Trophoblast cell (in vitro differentiated cells and primary cell): ENCODE measurements around the gene STX2.

ENCODE experiments used
- DNase-seq, 2 donors: peaks; one replicate each; pipeline ENCODE4 v3.0.0-alpha.2; 2016
- H2AFZ ChIP-seq: 2 replicates; pipeline ENCODE4 v1.6.1; 2013; ENCODE audit warnings: low read length, moderate library complexity, mild to moderate bottlenecking; ENCODE audit not compliant: insufficient read depth, poor library complexity
- H2AK5ac ChIP-seq: 2 replicates; pipeline ENCODE4 v1.6.1; 2013; ENCODE audit warnings: mild to moderate bottlenecking, low read length
- H2BK120ac ChIP-seq: 2 replicates; pipeline ENCODE4 v1.6.1; 2013; ENCODE audit warnings: low read length, mild to moderate bottlenecking, moderate library complexity; ENCODE audit not compliant: insufficient read depth, poor library complexity
- H2BK12ac ChIP-seq: 2 replicates; pipeline ENCODE4 v1.6.1; 2013; ENCODE audit warnings: mild to moderate bottlenecking, low read length, moderate library complexity
- H2BK5ac ChIP-seq: 2 replicates; pipeline ENCODE4 v1.6.1; 2013; ENCODE audit warnings: low read length, low read depth, moderate library complexity, mild to moderate bottlenecking; ENCODE audit not compliant: poor library complexity
- H3K14ac ChIP-seq: 2 replicates; pipeline ENCODE4 v1.6.1; 2013; ENCODE audit warnings: mild to moderate bottlenecking, low read length
- H3K18ac ChIP-seq: 2 replicates; pipeline ENCODE4 v1.6.1; 2013; ENCODE audit warnings: mild to moderate bottlenecking, low read length
- H3K23ac ChIP-seq: 2 replicates; pipeline ENCODE4 v1.6.1; 2013; ENCODE audit warnings: low read length
- H3K27ac ChIP-seq: 2 replicates; pipeline ENCODE4 v1.5.1; 2013; ENCODE audit warnings: low read depth, mild to moderate bottlenecking, inconsistent platforms, low read length, moderate library complexity
- H3K27me3 ChIP-seq: 2 replicates; pipeline ENCODE4 v1.6.1; 2013; ENCODE audit warnings: inconsistent platforms, mild to moderate bottlenecking, low read length, moderate library complexity; ENCODE audit not compliant: insufficient read depth
- H3K36me3 ChIP-seq, 2 experiments: 1 replicate in 1 of 2; 2 replicates in 1 of 2; pipeline ENCODE4 v1.6.1; 2013; ENCODE audit warnings: low read length in 2 of 2, mild to moderate bottlenecking in 2 of 2, moderate library complexity in 1 of 2; ENCODE audit not compliant: insufficient read depth in 2 of 2, control insufficient read depth in 1 of 2
- H3K4ac ChIP-seq: 2 replicates; pipeline ENCODE4 v1.6.1; 2013; ENCODE audit warnings: low read depth, mild to moderate bottlenecking, low read length, moderate library complexity
- H3K4me1 ChIP-seq, 2 experiments: 1 replicate in 1 of 2; 2 replicates in 1 of 2; pipeline ENCODE4 v1.6.1; 2013; ENCODE audit warnings: low read length in 2 of 2, mild to moderate bottlenecking in 2 of 2, moderate library complexity in 1 of 2; ENCODE audit not compliant: insufficient read depth in 2 of 2, control insufficient read depth in 1 of 2
- H3K4me2 ChIP-seq: 2 replicates; pipeline ENCODE4 v1.6.1; 2013; ENCODE audit warnings: inconsistent platforms, mild to moderate bottlenecking, low read length, moderate library complexity
- H3K4me3 ChIP-seq: 2 replicates; pipeline ENCODE4 v1.5.1; 2013; ENCODE audit warnings: mild to moderate bottlenecking, low read depth, low read length, inconsistent platforms
- H3K79me1 ChIP-seq: one replicate; pipeline ENCODE4 v1.6.1; 2013; ENCODE audit warnings: low read length
- H3K79me2 ChIP-seq: 2 replicates; pipeline ENCODE4 v1.6.1; 2013; ENCODE audit warnings: low read length, mild to moderate bottlenecking; ENCODE audit not compliant: control insufficient read depth, insufficient read depth, poor library complexity
- H3K9ac ChIP-seq: 2 replicates; pipeline ENCODE4 v1.6.1; 2013; ENCODE audit warnings: mild to moderate bottlenecking, low read length
- H3K9me3 ChIP-seq: 2 replicates; pipeline ENCODE4 v1.6.1; 2013; ENCODE audit warnings: low read depth, mild to moderate bottlenecking, control low read depth, inconsistent platforms, low read length; ENCODE audit not compliant: insufficient read depth
- H4K12ac ChIP-seq: 2 replicates; pipeline ENCODE4 v1.6.1; 2013; ENCODE audit warnings: low read depth, mild to moderate bottlenecking, low read length, moderate library complexity
- H4K8ac ChIP-seq: 2 replicates; pipeline ENCODE4 v1.6.1; 2013; ENCODE audit warnings: low read depth, mild to moderate bottlenecking, low read length, moderate library complexity
- H4K91ac ChIP-seq: one replicate; pipeline ENCODE4 v1.6.1; 2013; ENCODE audit warnings: low read depth, mild to moderate bottlenecking, low read length, moderate library complexity
- WGBS: extraction: QIAGEN DNeasy Blood & Tissue Kit; methylation state at CpG from one replicate; pipeline ENCODE4 v1.1.7; 2013; ENCODE audit warnings: missing lambda C conversion rate; ENCODE audit not compliant: insufficient read length, insufficient coverage; ENCODE audit errors: extremely low coverage; 5-methylcytosine and 5-hydroxymethylcytosine counted together

Gene STX2

DNA sequence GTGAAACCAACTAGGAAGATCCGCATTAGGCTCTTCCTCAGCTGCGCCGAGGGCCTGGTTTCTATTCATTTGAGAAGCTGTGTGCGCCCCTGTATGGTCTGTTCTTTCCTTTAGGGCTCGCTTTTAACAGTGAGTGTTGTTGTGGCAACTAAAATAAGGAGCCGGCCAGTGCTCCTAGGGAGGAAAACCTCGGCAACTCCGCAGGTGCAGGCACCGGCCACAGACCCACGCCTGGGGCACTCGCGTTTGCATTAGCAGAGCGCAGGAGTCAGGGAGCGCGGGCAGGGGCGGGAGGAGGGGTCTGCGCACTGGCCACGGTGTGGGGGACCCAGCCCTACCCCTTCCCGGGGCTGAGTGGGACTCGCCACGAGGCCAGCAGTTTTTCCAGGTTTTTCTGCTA is 50.5 kb downstream of the STX2 start:
- Histone ChIP-seq H2BK12ac (no peak overlapping the region), H2BK120ac (peak overlapping the region; percentile 24), H3K36me3 (peaks cover 7 to 8% of the 10 kb centered on the region in 2 experiments), H3K23ac (no peak overlapping the region), H4K8ac (no peak overlapping the region), H3K4me2 (peak overlapping the region; percentile 54), H2BK5ac (no peak overlapping the region), H4K12ac (no peak overlapping the region), H3K27ac (peak overlapping the region; percentile 48), H3K79me1 (peaks cover 2% of the 10 kb centered on the region), H3K4me1 (peaks cover 17% of the 10 kb centered on the region in 2 experiments), H3K18ac (no peak overlapping the region), H2AK5ac (no peak overlapping the region), H3K9ac (no peak overlapping the region), H3K79me2 (no peaks in the 10 kb centered on the region), H3K4ac (no peak overlapping the region), H2AFZ (no peak overlapping the region), H3K9me3 (no peaks in the 10 kb centered on the region), H3K14ac (no peak overlapping the region), H4K91ac (no peak overlapping the region), H3K27me3 (no peaks in the 10 kb centered on the region), H3K4me3 (peak overlapping the region; percentile 39)
- DNase-seq = no peak
- no CpG with 5 or more reads among the region's 21 CpGs for WGBS

GRCh38 chr12:130787445-130788410 is 51.3 kb downstream of the STX2 start:
- Histone ChIP-seq H3K27ac (peak overlapping the region; percentile 52), H3K4ac (no peak overlapping the region), H3K9ac (no peak overlapping the region), H2BK120ac (no peak overlapping the region), H3K18ac (peak overlapping the region; percentile 37), H3K79me2 (no peaks in the 10 kb centered on the region), H3K23ac (no peak overlapping the region), H3K9me3 (no peaks in the 10 kb centered on the region), H2AFZ (no peak overlapping the region), H2AK5ac (no peak overlapping the region), H2BK5ac (no peak overlapping the region), H3K4me3 (no peak overlapping the region), H3K79me1 (peaks cover 2% of the 10 kb centered on the region), H3K36me3 (peaks cover 2 to 4% of the 10 kb centered on the region in 2 experiments), H4K8ac (peak overlapping the region; percentile 36), H2BK12ac (peak overlapping the region; percentile 37), H3K4me2 (peak overlapping the region; percentile 54), H4K91ac (peak overlapping the region; percentile 50), H4K12ac (no peak overlapping the region), H3K14ac (peak overlapping the region; percentile 9), H3K27me3 (no peaks in the 10 kb centered on the region), H3K4me1 (peaks cover 17% of the 10 kb centered on the region in 2 experiments)
- no CpG with 5 or more reads among the region's 35 CpGs for WGBS
- DNase-seq = no peak

DNA sequence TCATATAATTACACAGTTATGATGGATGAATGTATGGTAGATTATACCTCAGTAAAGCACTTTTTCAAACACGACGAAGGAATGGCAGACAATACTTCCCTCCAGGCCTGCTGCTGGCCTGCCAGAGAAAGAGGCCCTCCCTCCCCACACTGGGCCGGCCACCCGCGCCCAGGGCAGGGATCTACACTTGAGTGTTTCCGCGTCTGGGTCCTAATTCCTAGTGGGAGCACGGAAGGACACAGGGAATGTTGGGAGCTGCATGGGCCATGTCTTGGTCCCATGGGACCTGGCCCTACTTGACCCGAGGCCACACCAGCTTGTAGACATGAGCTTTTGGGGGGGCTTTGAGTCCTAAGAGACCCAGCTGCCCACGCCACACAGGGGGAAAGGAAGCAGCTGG is 52.0 kb downstream of the STX2 start:
- Histone ChIP-seq H4K12ac (no peak overlapping the region), H2BK120ac (no peak overlapping the region), H3K4ac (no peak overlapping the region), H3K27me3 (no peaks in the 10 kb centered on the region), H2AFZ (no peak overlapping the region), H4K8ac (peak overlapping the region; percentile 36), H4K91ac (peak overlapping the region; percentile 50), H3K9me3 (no peaks in the 10 kb centered on the region), H3K27ac (peak overlapping the region; percentile 29), H3K23ac (no peak overlapping the region), H3K79me1 (peaks cover 2% of the 10 kb centered on the region), H3K4me1 (peaks cover 17% of the 10 kb centered on the region in 2 experiments), H3K14ac (no peak overlapping the region), H3K4me3 (no peak overlapping the region), H3K18ac (peak overlapping the region; percentile 37), H3K79me2 (no peaks in the 10 kb centered on the region), H3K4me2 (no peak overlapping the region), H2BK12ac (peak overlapping the region; percentile 37), H2BK5ac (no peak overlapping the region), H3K36me3 (peaks cover 2 to 4% of the 10 kb centered on the region in 2 experiments), H2AK5ac (no peak overlapping the region), H3K9ac (no peak overlapping the region)
- no CpG with 5 or more reads among the region's 10 CpGs for WGBS
- DNase-seq = no peak

GRCh38 chr12:130783110-130783715 is 55.8 kb downstream of the STX2 start:
- H2AFZ ChIP-seq = no peak overlapping the region
- no peak overlapping the region for H4K8ac ChIP-seq
- no peak overlapping the region for H3K14ac ChIP-seq
- no peak overlapping the region for H3K4me2 ChIP-seq
- no peak overlapping the region for H3K27ac ChIP-seq
- H3K36me3 ChIP-seq = peaks cover 0 to 13% of the 10 kb centered on the region in 2 experiments
- peaks cover 12% of the 10 kb centered on the region in 2 experiments for H3K4me1 ChIP-seq
- H3K79me1 ChIP-seq = no peaks in the 10 kb centered on the region
- no CpG with 5 or more reads among the region's 18 CpGs for WGBS
- no peak overlapping the region for H3K23ac ChIP-seq
- H3K9ac ChIP-seq = no peak overlapping the region
- no peak overlapping the region for H2AK5ac ChIP-seq
- H4K12ac ChIP-seq = no peak overlapping the region
- no peaks in the 10 kb centered on the region for H3K27me3 ChIP-seq
- H3K9me3 ChIP-seq = peaks cover 2% of the 10 kb centered on the region
- no peak overlapping the region for H3K4ac ChIP-seq
- no peak overlapping the region for H3K4me3 ChIP-seq
- no peak overlapping the region for H2BK12ac ChIP-seq
- no peak overlapping the region for H2BK5ac ChIP-seq
- no peak overlapping the region for H4K91ac ChIP-seq
- DNase-seq = no peak
- no peak overlapping the region for H3K18ac ChIP-seq
- H3K79me2 ChIP-seq = no peaks in the 10 kb centered on the region
- no peak overlapping the region for H2BK120ac ChIP-seq
